ENCODE data around the gene CADM1.

DNA sequence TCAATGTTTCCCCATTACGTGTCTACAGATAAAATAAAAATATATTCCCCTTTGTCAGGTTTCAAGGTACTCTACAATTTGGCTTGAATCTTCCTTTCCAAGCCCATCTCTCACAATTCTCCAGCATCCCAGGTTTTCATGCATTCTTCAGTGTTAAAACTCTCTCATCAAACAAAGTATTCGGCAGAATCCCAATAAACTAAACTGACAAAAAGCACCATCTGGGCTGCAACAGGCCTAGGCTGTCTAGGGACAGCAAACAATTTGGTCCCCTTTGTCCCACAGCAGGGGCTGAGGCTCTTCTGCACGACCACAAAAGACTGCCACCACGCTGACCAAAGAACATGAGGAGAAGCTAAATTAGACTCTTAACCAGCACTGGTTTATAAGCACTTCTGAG lies 159.4 kb downstream of the CADM1 start:
- TF ChIP-seq TCF12 (IDR thresholded peaks at IDR 0.05; ENCODE audit: low read depth, low read length): no peak
- no peak for TF ChIP-seq POLR2A (IDR thresholded peaks at IDR 0.05; ENCODE audit: low read depth, low read length)
- TF ChIP-seq, protein P1, sequence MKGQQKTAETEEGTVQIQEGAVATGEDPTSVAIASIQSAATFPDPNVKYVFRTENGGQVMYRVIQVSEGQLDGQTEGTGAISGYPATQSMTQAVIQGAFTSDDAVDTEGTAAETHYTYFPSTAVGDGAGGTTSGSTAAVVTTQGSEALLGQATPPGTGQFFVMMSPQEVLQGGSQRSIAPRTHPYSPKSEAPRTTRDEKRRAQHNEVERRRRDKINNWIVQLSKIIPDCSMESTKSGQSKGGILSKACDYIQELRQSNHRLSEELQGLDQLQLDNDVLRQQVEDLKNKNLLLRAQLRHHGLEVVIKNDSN (IDR thresholded peaks at IDR 0.05; ENCODE audit: borderline replicate concordance, extremely low read length, insufficient read depth, low read depth, low read length): no peak
- no peak for TF ChIP-seq SPI1 (IDR thresholded peaks at IDR 0.05; ENCODE audit: borderline replicate concordance, insufficient read depth, low read depth, low read length)
- TF ChIP-seq GABPA (IDR thresholded peaks at IDR 0.05; ENCODE audit: low read depth): no peak
- TF ChIP-seq, protein P2, sequence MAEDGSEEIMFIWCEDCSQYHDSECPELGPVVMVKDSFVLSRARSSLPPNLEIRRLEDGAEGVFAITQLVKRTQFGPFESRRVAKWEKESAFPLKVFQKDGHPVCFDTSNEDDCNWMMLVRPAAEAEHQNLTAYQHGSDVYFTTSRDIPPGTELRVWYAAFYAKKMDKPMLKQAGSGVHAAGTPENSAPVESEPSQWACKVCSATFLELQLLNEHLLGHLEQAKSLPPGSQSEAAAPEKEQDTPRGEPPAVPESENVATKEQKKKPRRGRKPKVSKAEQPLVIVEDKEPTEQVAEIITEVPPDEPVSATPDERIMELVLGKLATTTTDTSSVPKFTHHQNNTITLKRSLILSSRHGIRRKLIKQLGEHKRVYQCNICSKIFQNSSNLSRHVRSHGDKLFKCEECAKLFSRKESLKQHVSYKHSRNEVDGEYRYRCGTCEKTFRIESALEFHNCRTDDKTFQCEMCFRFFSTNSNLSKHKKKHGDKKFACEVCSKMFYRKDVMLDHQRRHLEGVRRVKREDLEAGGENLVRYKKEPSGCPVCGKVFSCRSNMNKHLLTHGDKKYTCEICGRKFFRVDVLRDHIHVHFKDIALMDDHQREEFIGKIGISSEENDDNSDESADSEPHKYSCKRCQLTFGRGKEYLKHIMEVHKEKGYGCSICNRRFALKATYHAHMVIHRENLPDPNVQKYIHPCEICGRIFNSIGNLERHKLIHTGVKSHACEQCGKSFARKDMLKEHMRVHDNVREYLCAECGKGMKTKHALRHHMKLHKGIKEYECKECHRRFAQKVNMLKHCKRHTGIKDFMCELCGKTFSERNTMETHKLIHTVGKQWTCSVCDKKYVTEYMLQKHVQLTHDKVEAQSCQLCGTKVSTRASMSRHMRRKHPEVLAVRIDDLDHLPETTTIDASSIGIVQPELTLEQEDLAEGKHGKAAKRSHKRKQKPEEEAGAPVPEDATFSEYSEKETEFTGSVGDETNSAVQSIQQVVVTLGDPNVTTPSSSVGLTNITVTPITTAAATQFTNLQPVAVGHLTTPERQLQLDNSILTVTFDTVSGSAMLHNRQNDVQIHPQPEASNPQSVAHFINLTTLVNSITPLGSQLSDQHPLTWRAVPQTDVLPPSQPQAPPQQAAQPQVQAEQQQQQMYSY (CRISPR knock-in tag; IDR thresholded peaks at IDR 0.05): no peak
- TF ChIP-seq, protein P3, sequence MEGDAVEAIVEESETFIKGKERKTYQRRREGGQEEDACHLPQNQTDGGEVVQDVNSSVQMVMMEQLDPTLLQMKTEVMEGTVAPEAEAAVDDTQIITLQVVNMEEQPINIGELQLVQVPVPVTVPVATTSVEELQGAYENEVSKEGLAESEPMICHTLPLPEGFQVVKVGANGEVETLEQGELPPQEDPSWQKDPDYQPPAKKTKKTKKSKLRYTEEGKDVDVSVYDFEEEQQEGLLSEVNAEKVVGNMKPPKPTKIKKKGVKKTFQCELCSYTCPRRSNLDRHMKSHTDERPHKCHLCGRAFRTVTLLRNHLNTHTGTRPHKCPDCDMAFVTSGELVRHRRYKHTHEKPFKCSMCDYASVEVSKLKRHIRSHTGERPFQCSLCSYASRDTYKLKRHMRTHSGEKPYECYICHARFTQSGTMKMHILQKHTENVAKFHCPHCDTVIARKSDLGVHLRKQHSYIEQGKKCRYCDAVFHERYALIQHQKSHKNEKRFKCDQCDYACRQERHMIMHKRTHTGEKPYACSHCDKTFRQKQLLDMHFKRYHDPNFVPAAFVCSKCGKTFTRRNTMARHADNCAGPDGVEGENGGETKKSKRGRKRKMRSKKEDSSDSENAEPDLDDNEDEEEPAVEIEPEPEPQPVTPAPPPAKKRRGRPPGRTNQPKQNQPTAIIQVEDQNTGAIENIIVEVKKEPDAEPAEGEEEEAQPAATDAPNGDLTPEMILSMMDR (IDR thresholded peaks at IDR 0.05 in 2 of 3, conservative IDR thresholded peaks at IDR 0.05 in 1 of 3; ENCODE audit: control insufficient read depth in 2 of 3, extremely low read depth in 1 of 3, insufficient read depth in 1 of 3, low read depth in 3 of 3, low read length in 3 of 3): no peak
- TF ChIP-seq RFX5 (IDR thresholded peaks at IDR 0.05; ENCODE audit: low read depth, low read length): no peak
- no peak for TF ChIP-seq EZH2 (IDR thresholded peaks at IDR 0.05; ENCODE audit: borderline replicate concordance, control insufficient read depth, low read depth, low read length)
- no peak for TF ChIP-seq TAF1 (IDR thresholded peaks at IDR 0.05; ENCODE audit: borderline replicate concordance, low read depth, low read length)
- TF ChIP-seq EP300 (IDR thresholded peaks at IDR 0.05; ENCODE audit: borderline replicate concordance in 1 of 2, control insufficient read depth in 1 of 2, low read depth in 2 of 2, low read length in 2 of 2): no peak
- no peak for TF ChIP-seq SIN3A (IDR thresholded peaks at IDR 0.05; ENCODE audit: low read depth, low read length)
- TF ChIP-seq KDM1A (IDR thresholded peaks at IDR 0.05; ENCODE audit: borderline replicate concordance): no peak
- TF ChIP-seq POLR2AphosphoS5 (IDR thresholded peaks at IDR 0.05; ENCODE audit: low read length): no peak
